NCI-H2107 treated with DMSO at 0.1 percent for 48 hours (cell line): Measurements from ENCODE around the gene ARID4B.
"Not testable (repeated sequence)": the region's sequence is repeated elsewhere in the genome, so short reads cannot be mapped to it uniquely, and the experiment has no call there.

Source experiments
- DNase-seq: peaks from one replicate; lab custom pipeline; 2025; ENCODE audit not compliant: unreplicated experiment; lab: John Stamatoyannopoulos, UW

The ARID4B gene

GRCh38 chr1:235299169-235299858 is 28.7 kb downstream of the ARID4B start:
- DNase-seq: no peak

GRCh38 chr1:235298758-235299157 is 29.2 kb downstream of the ARID4B start:
- DNase-seq: no peak

GRCh38 chr1:235297579-235297978 is 30.4 kb downstream of the ARID4B start:
- DNase-seq: no peak

GRCh38 chr1:235296729-235297128 is 31.2 kb downstream of the ARID4B start:
- DNase-seq: no peak

- DNase-seq: no peak
Measured at GRCh38 chr1:235295902-235296350, 32.1 kb downstream of the ARID4B start.

- no peak for DNase-seq
Measured at GRCh38 chr1:235293322-235293942, 34.5 kb downstream of the ARID4B start.

- no peak for DNase-seq
Measured at GRCh38 chr1:235292790-235293189, 35.2 kb downstream of the ARID4B start.

- DNase-seq: no peak
Measured at GRCh38 chr1:235291599-235292091, 36.3 kb downstream of the ARID4B start.

- no peak for DNase-seq
Measured at GRCh38 chr1:235290740-235291502, 37.1 kb downstream of the ARID4B start.

GRCh38 chr1:235289859-235290739 is 37.9 kb downstream of the ARID4B start:
- no peak for DNase-seq

GRCh38 chr1:235287208-235287882 is 40.6 kb downstream of the ARID4B start:
- DNase-seq: no peak

- no peak for DNase-seq
Measured at GRCh38 chr1:235286667-235287066, 41.3 kb downstream of the ARID4B start.

GRCh38 chr1:235284231-235284769 is 43.7 kb downstream of the ARID4B start:
- DNase-seq: no peak

- not testable (repeated sequence) for DNase-seq
Measured at GRCh38 chr1:235283636-235284035, 44.3 kb downstream of the ARID4B start.

GRCh38 chr1:235280467-235280866 is 47.5 kb downstream of the ARID4B start:
- no peak for DNase-seq

GRCh38 chr1:235279694-235280093 is 48.3 kb downstream of the ARID4B start:
- DNase-seq: no peak

GRCh38 chr1:235278915-235279292 is 49.1 kb downstream of the ARID4B start:
- DNase-seq: no peak

GRCh38 chr1:235278233-235278914 is 49.6 kb downstream of the ARID4B start:
- no peak for DNase-seq

- DNase-seq: no peak
Measured at GRCh38 chr1:235277709-235278108, 50.3 kb downstream of the ARID4B start.
